Colonic mucosa (tissue), 4 donors: ENCODE measurements around the gene EPHA5. TPM values are rescaled to one million over a fixed set of nuclear protein-coding genes. Genes with fewer than 3 reads are reported as not detected.

ENCODE experiments used
- DNase-seq: peaks from one replicate; pipeline ENCODE4 v3.0.0-alpha.2; 2020
- H3K27ac ChIP-seq: fragments of 200-600 bp; one replicate; pipeline ENCODE4 v1.8.0; 2021
- H3K27me3 ChIP-seq: fragments of 200-600 bp; one replicate; pipeline ENCODE4 v1.8.0; 2021
- H3K36me3 ChIP-seq: fragments of 200-600 bp; one replicate; pipeline ENCODE4 v1.8.0; 2021
- H3K4me1 ChIP-seq: fragments of 200-600 bp; one replicate; pipeline ENCODE4 v1.8.0; 2021; ENCODE audit warnings: mild to moderate bottlenecking
- H3K4me3 ChIP-seq: fragments of 200-600 bp; one replicate; pipeline ENCODE4 v1.8.0; 2021
- H3K9ac ChIP-seq, 2 donors: one replicate each; pipeline ENCODE4 v1.7.0; 2013; ENCODE audit warnings: control low read depth in 2 of 2, low read depth in 2 of 2, low read length in 2 of 2
- H3K9me3 ChIP-seq: fragments of 200-600 bp; one replicate; pipeline ENCODE4 v1.8.0; 2021
- intact Hi-C: fragments of 100-400 bp; cut with DNase I; formaldehyde crosslinking; loops from one replicate; pipeline ENCODE4 v1.14.1; 2022
- total RNA-seq, 2 donors: library from RNA; stranded (reverse); fragmentation: NEBNext Ultra II Directional in 1 of 2; extraction: Animal tissue kit (Norgen Biotek cat#: 25700) in 1 of 2; gene quantifications; one replicate each; pipeline ENCODE4 v1.2.1, GENCODE V29; 2021
- TF ChIP-seq, protein P1 (sequence below): fragments of 200-600 bp; IDR thresholded peaks from one replicate; pipeline ENCODE4 v1.8.0; 2022; ENCODE audit warnings: antibody characterized with exemption, mild to moderate bottlenecking
- donor health status: healthy.
- donor health status: DM: no; HTN: no; CAD: no.
- donor health status: DM: no; HTN: no; CAD: no.

EPHA5 gene
- total RNA-seq, 2 donors from 2014 or later: 0.07 to 0.13 TPM

DNA sequence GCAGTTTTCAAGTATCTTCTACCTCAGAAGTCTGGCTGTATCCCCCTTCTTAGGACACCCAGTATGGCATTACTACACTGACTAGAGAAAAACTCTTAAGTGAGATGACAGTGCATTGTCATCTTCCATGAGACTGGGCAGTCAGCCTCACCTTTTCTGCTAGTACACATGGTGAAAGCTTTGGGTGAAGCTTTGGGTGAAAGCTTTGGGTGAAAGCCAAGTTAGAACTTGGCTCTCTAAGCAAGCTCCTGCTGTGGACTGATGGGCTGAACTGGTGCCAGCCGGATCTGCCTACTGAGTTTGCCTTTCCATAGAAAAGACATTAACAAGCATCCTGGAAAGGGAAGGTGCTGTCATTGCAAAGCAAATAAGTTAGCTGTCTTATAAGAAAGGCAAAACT, 8.8 kb downstream of the EPHA5 start:
- H3K27me3 ChIP-seq: no peaks in the 10 kb centered on the region

DNA sequence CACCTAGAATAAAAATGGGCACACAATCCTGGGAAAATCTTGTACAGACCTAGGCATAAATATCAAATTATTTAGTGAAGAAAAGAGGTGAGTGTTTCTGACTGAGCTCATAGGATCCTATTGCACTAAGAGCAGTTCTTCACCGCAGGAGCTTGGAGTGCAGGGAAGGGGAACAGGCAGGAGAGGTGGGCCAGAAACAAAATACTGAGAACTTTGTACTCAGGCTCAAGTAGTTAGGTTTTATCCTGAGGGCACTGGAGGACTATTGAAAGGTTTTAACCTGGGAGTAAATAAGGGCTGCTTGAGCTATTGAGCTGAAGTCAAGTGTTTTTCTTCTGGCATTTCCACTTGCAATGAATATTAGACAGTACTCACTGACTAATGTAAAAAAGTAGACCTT, 12.2 kb downstream of the EPHA5 start:
- Histone ChIP-seq H3K9ac (no peak overlapping the region), H3K4me3 (no peak overlapping the region), H3K27me3 (no peaks in the 10 kb centered on the region), H3K4me1 (no peaks in the 10 kb centered on the region), H3K27ac (no peak overlapping the region), H3K36me3 (no peaks in the 10 kb centered on the region), H3K9me3 (no peaks in the 10 kb centered on the region)
- intact Hi-C loops: no loop called here
- DNase-seq: no peak
- TF ChIP-seq, protein P1, sequence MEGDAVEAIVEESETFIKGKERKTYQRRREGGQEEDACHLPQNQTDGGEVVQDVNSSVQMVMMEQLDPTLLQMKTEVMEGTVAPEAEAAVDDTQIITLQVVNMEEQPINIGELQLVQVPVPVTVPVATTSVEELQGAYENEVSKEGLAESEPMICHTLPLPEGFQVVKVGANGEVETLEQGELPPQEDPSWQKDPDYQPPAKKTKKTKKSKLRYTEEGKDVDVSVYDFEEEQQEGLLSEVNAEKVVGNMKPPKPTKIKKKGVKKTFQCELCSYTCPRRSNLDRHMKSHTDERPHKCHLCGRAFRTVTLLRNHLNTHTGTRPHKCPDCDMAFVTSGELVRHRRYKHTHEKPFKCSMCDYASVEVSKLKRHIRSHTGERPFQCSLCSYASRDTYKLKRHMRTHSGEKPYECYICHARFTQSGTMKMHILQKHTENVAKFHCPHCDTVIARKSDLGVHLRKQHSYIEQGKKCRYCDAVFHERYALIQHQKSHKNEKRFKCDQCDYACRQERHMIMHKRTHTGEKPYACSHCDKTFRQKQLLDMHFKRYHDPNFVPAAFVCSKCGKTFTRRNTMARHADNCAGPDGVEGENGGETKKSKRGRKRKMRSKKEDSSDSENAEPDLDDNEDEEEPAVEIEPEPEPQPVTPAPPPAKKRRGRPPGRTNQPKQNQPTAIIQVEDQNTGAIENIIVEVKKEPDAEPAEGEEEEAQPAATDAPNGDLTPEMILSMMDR: no peak

More for the DNA sequence above, 8.8 kb downstream of the EPHA5 start:
- DNase-seq: no peak
- H3K9me3 ChIP-seq: no peaks in the 10 kb centered on the region
- no peak overlapping the region for H3K9ac ChIP-seq
- H3K4me3 ChIP-seq: no peak overlapping the region
- H3K36me3 ChIP-seq: no peaks in the 10 kb centered on the region
- H3K4me1 ChIP-seq: no peaks in the 10 kb centered on the region
- TF ChIP-seq, protein P1: no peak
- intact Hi-C loops: no loop called here
- H3K27ac ChIP-seq: no peak overlapping the region

GRCh38 chr4:65656008-65656407, 14.3 kb downstream of the EPHA5 start:
- H3K4me1 ChIP-seq: no peaks in the 10 kb centered on the region
- TF ChIP-seq, protein P1: no peak
- no peak overlapping the region for H3K4me3 ChIP-seq
- no peak overlapping the region for H3K9ac ChIP-seq
- H3K27ac ChIP-seq: no peak overlapping the region
- no peaks in the 10 kb centered on the region for H3K36me3 ChIP-seq
- no peaks in the 10 kb centered on the region for H3K27me3 ChIP-seq
- intact Hi-C loops: no loop called here
- no peaks in the 10 kb centered on the region for H3K9me3 ChIP-seq
- no peak for DNase-seq

DNA sequence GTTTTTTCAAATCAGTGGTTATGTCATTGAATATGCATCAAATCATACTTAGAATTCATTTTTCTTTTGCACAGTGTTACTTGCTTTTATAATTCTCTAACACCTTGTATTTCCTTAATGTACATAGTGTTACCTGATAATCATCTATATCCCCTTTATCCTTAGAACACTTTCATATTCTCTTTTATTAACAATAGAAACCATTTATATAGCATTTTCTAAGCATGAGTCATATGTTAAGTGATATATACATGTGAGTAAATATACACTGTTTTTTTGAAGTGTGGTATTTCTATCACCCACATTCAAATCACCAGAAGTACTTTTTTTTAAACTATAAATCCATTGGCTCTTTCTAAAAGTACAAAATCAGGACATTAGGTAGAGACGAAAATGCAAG, 15.3 kb downstream of the EPHA5 start:
- Histone ChIP-seq H3K9ac (no peak overlapping the region), H3K4me3 (no peak overlapping the region), H3K4me1 (no peaks in the 10 kb centered on the region), H3K36me3 (no peaks in the 10 kb centered on the region), H3K27me3 (no peaks in the 10 kb centered on the region), H3K27ac (no peak overlapping the region), H3K9me3 (no peaks in the 10 kb centered on the region)
- TF ChIP-seq, protein P1: no peak
- DNase-seq: no peak
- intact Hi-C loops: no loop called here

GRCh38 chr4:65653740-65654361, 16.4 kb downstream of the EPHA5 start:
- Histone ChIP-seq H3K27me3 (no peaks in the 10 kb centered on the region), H3K4me3 (no peak overlapping the region), H3K27ac (no peak overlapping the region), H3K9me3 (no peaks in the 10 kb centered on the region), H3K4me1 (no peaks in the 10 kb centered on the region), H3K36me3 (no peaks in the 10 kb centered on the region), H3K9ac (no peak overlapping the region)
- intact Hi-C loops: no loop called here
- no peak for DNase-seq
- TF ChIP-seq, protein P1: no peak
